Measurements from ENCODE around the gene ZFHX3.

DNA sequence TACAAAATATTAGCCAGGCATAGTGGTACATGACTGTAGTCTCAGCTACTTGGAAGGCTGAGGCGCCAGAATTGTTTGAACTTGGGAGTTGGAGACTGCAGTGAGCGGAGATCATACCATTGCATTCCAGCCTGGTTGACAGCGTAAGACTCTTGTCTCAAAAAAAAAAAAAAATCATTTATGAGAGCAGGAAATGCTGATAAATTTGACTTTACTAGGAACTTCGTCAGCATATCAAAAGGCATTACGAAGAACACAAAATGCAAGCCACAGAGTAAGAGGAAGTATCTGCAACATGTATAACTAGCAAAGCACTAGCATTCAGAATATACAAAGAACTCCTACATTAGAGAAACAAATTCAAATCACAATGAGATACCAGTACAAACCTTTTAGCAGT, 279.3 kb downstream of the ZFHX3 start:
- TF ChIP-seq, protein P1, sequence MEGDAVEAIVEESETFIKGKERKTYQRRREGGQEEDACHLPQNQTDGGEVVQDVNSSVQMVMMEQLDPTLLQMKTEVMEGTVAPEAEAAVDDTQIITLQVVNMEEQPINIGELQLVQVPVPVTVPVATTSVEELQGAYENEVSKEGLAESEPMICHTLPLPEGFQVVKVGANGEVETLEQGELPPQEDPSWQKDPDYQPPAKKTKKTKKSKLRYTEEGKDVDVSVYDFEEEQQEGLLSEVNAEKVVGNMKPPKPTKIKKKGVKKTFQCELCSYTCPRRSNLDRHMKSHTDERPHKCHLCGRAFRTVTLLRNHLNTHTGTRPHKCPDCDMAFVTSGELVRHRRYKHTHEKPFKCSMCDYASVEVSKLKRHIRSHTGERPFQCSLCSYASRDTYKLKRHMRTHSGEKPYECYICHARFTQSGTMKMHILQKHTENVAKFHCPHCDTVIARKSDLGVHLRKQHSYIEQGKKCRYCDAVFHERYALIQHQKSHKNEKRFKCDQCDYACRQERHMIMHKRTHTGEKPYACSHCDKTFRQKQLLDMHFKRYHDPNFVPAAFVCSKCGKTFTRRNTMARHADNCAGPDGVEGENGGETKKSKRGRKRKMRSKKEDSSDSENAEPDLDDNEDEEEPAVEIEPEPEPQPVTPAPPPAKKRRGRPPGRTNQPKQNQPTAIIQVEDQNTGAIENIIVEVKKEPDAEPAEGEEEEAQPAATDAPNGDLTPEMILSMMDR (IDR thresholded peaks at IDR 0.05; ENCODE audit: poor library complexity, severe bottlenecking) = no peak
- no peak for TF ChIP-seq EP300 (conservative IDR thresholded peaks at IDR 0.05; ENCODE audit: poor library complexity, severe bottlenecking)
- TF ChIP-seq, protein P2, sequence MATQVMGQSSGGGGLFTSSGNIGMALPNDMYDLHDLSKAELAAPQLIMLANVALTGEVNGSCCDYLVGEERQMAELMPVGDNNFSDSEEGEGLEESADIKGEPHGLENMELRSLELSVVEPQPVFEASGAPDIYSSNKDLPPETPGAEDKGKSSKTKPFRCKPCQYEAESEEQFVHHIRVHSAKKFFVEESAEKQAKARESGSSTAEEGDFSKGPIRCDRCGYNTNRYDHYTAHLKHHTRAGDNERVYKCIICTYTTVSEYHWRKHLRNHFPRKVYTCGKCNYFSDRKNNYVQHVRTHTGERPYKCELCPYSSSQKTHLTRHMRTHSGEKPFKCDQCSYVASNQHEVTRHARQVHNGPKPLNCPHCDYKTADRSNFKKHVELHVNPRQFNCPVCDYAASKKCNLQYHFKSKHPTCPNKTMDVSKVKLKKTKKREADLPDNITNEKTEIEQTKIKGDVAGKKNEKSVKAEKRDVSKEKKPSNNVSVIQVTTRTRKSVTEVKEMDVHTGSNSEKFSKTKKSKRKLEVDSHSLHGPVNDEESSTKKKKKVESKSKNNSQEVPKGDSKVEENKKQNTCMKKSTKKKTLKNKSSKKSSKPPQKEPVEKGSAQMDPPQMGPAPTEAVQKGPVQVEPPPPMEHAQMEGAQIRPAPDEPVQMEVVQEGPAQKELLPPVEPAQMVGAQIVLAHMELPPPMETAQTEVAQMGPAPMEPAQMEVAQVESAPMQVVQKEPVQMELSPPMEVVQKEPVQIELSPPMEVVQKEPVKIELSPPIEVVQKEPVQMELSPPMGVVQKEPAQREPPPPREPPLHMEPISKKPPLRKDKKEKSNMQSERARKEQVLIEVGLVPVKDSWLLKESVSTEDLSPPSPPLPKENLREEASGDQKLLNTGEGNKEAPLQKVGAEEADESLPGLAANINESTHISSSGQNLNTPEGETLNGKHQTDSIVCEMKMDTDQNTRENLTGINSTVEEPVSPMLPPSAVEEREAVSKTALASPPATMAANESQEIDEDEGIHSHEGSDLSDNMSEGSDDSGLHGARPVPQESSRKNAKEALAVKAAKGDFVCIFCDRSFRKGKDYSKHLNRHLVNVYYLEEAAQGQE (IDR thresholded peaks at IDR 0.05; ENCODE audit: borderline replicate concordance) = no peak
- no peak for TF ChIP-seq TAF1 (IDR thresholded peaks at IDR 0.05; ENCODE audit: low read depth)
- TF ChIP-seq RAD21 (conservative IDR thresholded peaks at IDR 0.05) = no peak
- no peak for TF ChIP-seq EZH2 (IDR thresholded peaks at IDR 0.05; ENCODE audit: borderline replicate concordance, insufficient read depth, low read length, poor library complexity, severe bottlenecking)
- TF ChIP-seq SMC3 (conservative IDR thresholded peaks at IDR 0.05; ENCODE audit: poor library complexity) = no peak
- no peak for TF ChIP-seq MXI1 (conservative IDR thresholded peaks at IDR 0.05; ENCODE audit: poor library complexity, severe bottlenecking)
- no peak for TF ChIP-seq POLR2AphosphoS5 (IDR thresholded peaks at IDR 0.05)

Data from neural cell (in vitro differentiated cells).